Forelimb muscle (tissue), 1 donor: Measurements from ENCODE around the gene FOXRED2. TPM values are rescaled to one million over a fixed set of nuclear protein-coding genes. Genes with fewer than 3 reads are reported as not detected.
"Not testable (repeated sequence)": the region's sequence is repeated elsewhere in the genome, so short reads cannot be mapped to it uniquely, and the experiment has no call there.

Experiments used
- DNase-seq: peaks from one replicate; pipeline ENCODE4 v3.0.0-alpha.2; 2013; ENCODE audit warnings: low read depth
- polyA plus RNA-seq: library from polyadenylated mRNA; unstranded; fragments of 120-200 nt; gene quantifications from one replicate; pipeline ENCODE4 v1.2.1, GENCODE V29; 2013; ENCODE audit not compliant: insufficient read length

Gene FOXRED2
- polyA plus RNA-seq, 1 donor: 17.3 TPM

DNA sequence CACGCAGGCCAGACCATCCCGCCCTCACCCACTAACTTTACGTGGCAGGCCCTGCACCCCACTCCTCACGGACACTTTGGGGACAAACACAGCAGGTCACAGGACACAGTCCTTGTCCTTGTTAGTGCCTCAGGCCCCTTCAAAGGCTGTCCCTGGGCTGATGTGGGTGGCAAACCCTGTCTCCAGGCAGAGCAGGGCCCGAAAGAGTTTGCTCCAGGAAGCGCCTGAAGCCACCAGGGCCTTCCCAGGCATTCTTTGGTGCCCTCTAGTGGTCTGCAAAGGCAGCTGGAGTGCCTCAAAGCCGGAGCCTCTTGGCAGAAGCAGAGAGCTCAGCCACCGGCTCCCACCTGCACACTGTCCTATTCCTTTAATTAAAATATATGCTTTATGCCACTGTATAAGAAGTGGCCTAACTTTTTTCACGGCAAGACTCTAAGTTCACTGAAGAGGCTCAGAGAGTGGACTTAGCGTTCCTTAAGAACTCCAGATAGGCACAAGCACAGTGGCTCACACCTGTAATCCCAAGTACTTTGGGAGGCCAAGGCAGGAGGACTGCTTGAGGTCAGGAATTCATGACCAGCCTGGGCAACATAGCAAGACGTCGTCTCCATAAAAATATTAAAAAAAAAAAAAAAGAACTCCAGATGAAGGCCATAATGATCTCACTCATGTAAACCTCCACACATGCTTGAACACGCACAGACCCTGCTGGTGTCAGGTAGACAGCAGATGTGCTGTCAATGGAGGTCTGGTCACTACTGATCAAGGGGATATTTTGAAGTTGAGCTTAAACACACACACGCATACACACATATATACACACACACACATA is 36.5 kb downstream of the FOXRED2 start:
- peak; percentile 71 for DNase-seq

DNA sequence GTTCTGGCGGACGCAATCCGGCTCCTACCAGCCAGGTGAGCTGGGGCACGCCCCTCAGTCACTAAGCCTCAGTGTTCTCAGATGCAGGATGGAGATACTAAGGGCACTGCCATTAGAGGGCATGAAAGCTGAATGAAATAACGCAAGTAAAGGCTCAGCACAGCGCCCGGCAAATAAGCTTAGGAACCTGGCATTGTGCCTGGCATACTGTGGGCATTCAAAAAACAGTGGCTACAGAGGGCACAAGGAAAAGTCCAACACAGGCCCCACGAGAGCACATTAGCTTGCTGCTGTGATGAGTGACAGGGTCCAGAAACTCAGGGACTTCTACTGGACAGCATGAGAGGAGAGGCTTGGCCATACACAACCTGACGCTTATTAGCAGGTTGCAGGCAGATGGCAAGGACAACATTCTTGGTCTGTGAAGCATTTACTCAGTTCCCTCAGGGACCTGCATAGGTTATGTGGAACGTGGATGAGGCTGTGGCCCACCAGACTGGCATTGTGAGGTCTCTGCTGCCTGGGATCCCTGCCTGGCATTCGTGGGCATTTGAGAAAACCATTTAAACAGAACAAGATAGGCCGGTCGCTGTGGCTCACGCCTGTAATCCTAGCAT is 37.6 kb downstream of the FOXRED2 start:
- DNase-seq: no peak

- DNase-seq: no peak
Observed at GRCh38 chr22:36467946-36468345, 38.9 kb downstream of the FOXRED2 start.

GRCh38 chr22:36467042-36467810 is 39.6 kb downstream of the FOXRED2 start:
- DNase-seq: no peak

DNA sequence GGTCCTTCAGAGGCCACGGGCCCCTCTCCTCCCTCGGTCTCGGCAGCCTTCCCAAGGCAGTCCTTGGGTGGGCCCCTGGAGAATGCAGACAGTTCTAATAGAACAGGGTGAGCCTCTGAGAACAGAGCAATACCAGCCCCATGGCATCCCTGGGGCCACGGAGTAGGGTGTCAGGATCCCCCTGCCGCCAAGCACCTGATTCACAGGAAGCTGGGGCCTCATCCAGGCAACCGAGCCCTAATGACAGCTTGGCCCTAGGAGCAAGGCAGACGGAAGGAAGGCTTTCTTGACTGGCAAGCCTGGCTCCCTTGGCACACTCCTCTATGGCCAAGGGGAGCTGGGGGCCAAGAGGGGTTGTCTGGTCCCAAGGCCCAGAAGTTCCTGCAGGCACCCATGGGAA is 40.6 kb downstream of the FOXRED2 start:
- DNase-seq: no peak

DNA sequence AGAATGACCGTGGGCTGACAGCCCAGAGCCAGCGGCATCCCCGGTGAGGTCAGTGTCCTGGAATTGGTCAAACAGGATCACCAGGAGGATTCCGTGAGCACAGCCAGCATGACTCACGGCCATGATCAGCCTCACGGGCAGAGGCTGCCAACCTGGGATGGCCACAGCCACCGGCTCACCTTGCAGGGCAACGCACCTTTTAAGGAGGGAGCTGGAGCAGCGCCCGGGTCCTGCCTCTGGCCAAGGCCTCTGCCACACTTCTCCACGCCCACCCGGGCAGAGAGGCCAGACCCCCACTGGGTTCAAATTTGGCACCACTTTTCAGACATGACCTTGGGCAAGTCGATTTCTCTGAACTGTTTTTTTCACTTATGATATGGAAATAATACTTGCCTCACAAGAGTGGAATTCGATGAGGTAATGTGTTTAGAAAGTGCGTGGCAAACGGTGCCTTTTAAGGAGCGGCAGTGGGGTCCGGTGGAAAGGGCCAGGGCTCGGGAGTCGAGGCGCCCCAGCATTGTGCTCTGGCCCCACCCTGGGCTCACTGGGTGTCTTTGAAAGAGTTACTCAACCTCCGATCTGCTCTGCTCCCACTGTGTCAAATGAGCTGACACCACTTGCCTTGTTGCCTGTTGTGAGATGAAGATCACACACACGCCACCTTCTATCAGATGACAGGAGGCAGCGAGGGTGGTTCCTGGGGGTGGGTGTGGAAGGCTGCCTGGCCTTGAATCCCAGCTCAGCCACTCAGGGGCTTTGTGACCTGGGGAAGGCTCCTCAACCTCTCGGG is 41.4 kb downstream of the FOXRED2 start:
- no peak for DNase-seq

- no peak for DNase-seq
Observed at GRCh38 chr22:36464715-36465231, 42.1 kb downstream of the FOXRED2 start.

GRCh38 chr22:36463783-36464184 is 43.1 kb downstream of the FOXRED2 start:
- no peak for DNase-seq

- no peak for DNase-seq
Observed at GRCh38 chr22:36461665-36462649, 44.9 kb downstream of the FOXRED2 start.

GRCh38 chr22:36460202-36460601 is 46.6 kb downstream of the FOXRED2 start:
- DNase-seq: no peak

DNA sequence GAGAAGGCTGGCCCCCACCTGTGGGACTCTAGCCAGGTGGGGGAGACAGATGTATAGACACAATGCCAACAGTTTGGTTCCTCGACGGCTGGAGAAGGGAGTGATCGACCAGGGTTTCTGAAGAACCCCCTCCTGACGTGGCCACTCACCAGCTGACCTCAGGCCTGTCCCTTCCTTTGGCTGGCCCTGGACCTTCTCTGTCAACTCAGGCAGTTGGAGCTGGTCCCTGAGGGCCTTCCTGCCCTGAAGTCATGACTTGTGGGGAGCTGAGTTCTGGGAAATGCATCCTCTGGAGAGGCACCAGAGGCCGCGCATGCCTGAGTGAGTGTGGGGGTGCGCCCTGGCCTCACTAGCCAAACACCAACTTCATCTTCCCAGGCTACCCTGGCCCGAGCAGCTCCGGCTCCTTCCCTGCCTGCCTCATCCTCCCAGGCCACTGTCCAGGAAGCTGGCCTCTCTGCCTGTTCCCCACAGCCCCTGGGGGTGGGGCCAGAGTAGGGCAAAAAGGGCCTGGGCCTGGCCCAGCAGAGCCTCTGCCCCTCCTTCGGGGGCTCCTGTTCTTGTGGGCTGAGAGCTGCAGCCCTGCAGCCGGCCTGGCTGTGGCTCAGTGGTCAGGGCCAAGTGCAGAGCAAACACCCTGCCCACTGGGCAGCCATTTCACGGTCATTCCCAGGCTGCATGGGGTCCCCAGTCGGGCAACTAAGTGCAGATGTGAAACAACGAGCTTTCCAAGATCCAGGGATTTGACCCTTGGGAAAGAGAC is 49.0 kb downstream of the FOXRED2 start:
- no peak for DNase-seq

DNA sequence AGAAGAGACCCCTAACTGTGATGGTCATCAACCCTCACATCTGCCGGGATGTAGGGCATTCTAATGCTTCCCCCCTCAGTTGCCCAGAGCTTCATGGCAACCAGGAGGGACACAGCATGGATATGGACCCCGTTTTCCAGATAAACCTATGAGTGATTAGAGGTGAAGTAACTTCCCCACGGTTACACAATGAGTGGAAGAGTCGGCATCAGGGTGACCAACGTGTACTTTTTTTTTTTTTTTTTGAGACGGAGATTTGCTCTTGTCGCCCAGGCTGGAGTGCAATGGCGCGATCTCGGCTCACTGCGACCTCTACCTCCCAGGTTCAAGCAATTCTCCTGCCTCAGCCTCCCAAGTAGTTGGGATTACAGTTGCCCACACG is 50.4 kb downstream of the FOXRED2 start:
- no peak for DNase-seq

GRCh38 chr22:36455571-36456463 is 51.0 kb downstream of the FOXRED2 start:
- no peak for DNase-seq

- DNase-seq: peak; percentile 28
Observed at GRCh38 chr22:36454916-36455570, 51.8 kb downstream of the FOXRED2 start.

DNA sequence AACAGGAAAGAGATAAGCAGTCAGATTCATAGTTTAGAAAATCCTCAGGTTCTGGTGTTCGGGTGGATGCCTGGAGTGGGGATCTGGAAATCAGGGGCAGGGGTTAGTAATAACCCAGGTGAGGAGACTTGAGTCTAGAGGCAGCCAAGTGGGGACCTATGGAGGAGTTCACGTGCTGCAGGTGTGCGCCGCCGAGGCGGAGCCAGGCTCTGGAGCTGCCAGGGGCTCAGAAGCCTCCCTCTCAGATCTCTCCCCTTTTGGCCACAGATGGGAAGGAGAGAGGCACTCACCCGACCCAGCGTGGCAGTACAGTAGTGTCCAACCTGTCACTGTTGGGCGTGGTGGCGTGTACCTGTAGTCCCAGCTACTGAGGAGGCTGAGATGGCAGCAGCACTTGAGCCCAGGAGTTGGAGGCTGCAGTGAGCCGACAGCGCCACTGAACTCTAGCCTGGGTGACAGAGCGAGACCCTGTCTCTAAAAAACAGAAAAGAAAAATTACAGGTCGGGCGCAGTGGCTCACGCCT is 52.9 kb downstream of the FOXRED2 start:
- no peak for DNase-seq

- not testable (repeated sequence) for DNase-seq
Observed at GRCh38 chr22:36452978-36453607, 53.7 kb downstream of the FOXRED2 start.
